KOPT-K1 (cell line): ENCODE results near the gene ARL6IP4.
A peak's percentile ranks its signal among the peaks of the same experiment; 100 is the strongest.

Experiments
- H3K27ac ChIP-seq: fragments of 200-600 bp; sonication (generic); 2 replicates; pipeline ENCODE4 v1.5.1; 2016; ENCODE audit warnings: antibody characterized with exemption, mild to moderate bottlenecking, low read depth, low read length; ENCODE audit not compliant: poor library complexity, severe bottlenecking
- H3K36me3 ChIP-seq: fragments of 200-600 bp; sonication (generic); 2 replicates; pipeline ENCODE4 v1.5.1; 2017; ENCODE audit warnings: antibody characterized with exemption, mild to moderate bottlenecking, low read length, moderate library complexity; ENCODE audit not compliant: insufficient read depth
- H3K9me3 ChIP-seq: fragments of 200-600 bp; sonication (generic); 2 replicates; pipeline ENCODE4 v1.5.1; 2017; ENCODE audit warnings: antibody characterized with exemption, low read length, mild to moderate bottlenecking; ENCODE audit not compliant: insufficient read depth, poor library complexity, severe bottlenecking

ARL6IP4 gene

GRCh38 chr12:122965851-122966742, 14.4 kb upstream of the ARL6IP4 start, which contains the start of gene ABCB9:
ABCB9 (minus strand) TSS chr12:122966463; CDS start chr12:122960235, 6,228 bp downstream.
- no peak within 1 kb of the TSS for H3K27ac ChIP-seq
- no peaks in the 10 kb centered on the region for H3K9me3 ChIP-seq
- H3K36me3 ChIP-seq: no peaks in the 10 kb centered on the region

DNA sequence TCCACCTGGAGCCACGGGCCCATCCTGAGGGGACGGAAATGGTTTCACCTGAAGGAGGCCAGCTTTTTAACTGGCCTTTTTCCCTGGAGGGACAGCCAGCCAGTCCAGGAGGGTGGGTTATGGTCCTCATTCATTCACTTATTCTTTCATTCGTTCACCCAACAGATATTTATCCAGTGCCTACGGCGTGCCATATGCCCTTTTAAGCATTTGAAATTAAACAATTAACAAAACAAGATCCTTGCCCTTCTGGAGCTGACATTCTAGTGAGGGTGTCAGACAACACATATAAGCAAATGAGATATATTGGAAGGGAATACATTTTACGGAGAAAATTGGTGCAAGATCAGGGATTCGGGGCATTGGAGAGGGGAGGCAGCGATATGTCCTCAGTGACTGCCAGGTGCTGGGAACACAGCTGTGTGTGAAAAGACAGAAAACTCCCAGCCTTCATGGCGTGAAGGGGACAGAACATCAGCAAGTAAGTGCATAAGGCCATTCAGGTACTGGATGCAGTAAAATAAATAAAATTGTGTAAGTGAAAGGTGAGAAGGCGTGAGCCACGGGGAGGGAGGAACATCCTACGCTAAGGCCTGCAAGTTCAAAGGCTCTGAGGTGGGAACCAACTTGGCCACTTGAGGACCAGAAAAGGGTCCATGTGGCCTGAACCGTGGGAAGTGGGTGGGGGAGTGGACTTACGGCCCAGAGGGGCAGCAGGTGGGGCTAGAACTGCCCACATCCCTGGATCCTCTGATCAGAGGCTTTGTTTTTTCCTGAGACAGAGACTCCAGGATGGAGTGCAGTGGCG, 13.5 kb upstream of the ARL6IP4 start:
- no peaks in the 10 kb centered on the region for H3K36me3 ChIP-seq
- H3K27ac ChIP-seq: no peak overlapping the region
- H3K9me3 ChIP-seq: no peaks in the 10 kb centered on the region

- Histone ChIP-seq H3K36me3 (no peaks in the 10 kb centered on the region), H3K9me3 (no peaks in the 10 kb centered on the region), H3K27ac (no peak overlapping the region)
Observed at GRCh38 chr12:122968104-122968503, 12.4 kb upstream of the ARL6IP4 start.

DNA sequence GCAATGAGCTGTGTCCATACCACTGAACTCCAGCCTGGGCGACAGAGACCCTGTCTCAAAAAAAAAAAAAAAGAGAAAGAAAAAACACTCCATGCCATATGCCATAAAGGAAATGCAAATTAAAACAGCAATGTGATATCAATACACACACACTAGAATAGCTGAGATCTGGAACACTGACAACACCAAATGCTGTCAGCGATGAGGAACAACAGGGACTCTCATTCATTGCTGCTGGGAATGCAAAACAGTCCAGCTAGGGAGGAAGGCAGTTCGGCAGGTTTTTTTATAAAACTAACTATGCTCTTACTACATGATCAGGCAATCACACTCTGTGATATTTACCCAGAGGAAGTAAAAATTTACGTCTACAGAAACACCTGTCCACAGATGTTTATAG, 10.8 kb upstream of the ARL6IP4 start:
- no peaks in the 10 kb centered on the region for H3K36me3 ChIP-seq
- H3K9me3 ChIP-seq: no peaks in the 10 kb centered on the region
- H3K27ac ChIP-seq: no peak overlapping the region

GRCh38 chr12:122974274-122974891, 6.1 kb upstream of the ARL6IP4 start:
- Histone ChIP-seq H3K36me3 (peaks cover 27% of the 10 kb centered on the region; the same call in 1 of the 2 replicates), H3K9me3 (no peaks in the 10 kb centered on the region), H3K27ac (peak overlapping the region; percentile 97)

GRCh38 chr12:122974892-122975789, 5.3 kb upstream of the ARL6IP4 start, which contains the start of gene OGFOD2:
OGFOD2 (plus strand) TSS chr12:122975244; CDS start chr12:122975252, 8 bp downstream.
- Histone ChIP-seq H3K27ac (peak within 1 kb of the TSS; percentile 97), H3K36me3 (peaks cover 27% of the 10 kb centered on the region; the same call in 1 of the 2 replicates)

GRCh38 chr12:122975790-122976647, 4.5 kb upstream of the ARL6IP4 start:
- Histone ChIP-seq H3K27ac (peak overlapping the region; percentile 97), H3K36me3 (peaks cover 27% of the 10 kb centered on the region; the same call in 1 of the 2 replicates), H3K9me3 (no peaks in the 10 kb centered on the region)

More at GRCh38 chr12:122974892-122975789, 5.3 kb upstream of the ARL6IP4 start, which contains the start of gene OGFOD2:
- no peaks in the 10 kb centered on the region for H3K9me3 ChIP-seq

DNA sequence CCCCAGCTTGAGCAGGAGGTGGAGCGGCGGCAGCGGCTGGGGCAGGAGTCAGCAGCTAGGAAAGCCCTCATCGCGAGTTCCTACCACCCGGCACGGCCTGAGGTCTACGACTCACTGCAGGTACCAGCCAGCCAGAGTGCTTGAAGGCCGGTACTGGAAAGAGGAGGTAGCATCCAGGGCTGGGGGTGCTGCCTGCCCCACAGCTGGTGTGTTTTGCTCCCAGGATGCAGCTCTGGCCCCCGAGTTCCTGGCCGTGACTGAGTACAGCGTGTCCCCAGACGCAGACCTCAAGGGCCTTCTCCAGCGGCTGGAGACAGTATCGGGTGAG, 3.9 kb upstream of the ARL6IP4 start:
- no peak overlapping the region for H3K27ac ChIP-seq
- no peaks in the 10 kb centered on the region for H3K9me3 ChIP-seq
- peaks cover 27% of the 10 kb centered on the region; the same call in 1 of the 2 replicates for H3K36me3 ChIP-seq

GRCh38 chr12:122977153-122977552, 3.3 kb upstream of the ARL6IP4 start:
- Histone ChIP-seq H3K36me3 (peaks cover 32% of the 10 kb centered on the region; the same call in 1 of the 2 replicates), H3K27ac (no peak overlapping the region), H3K9me3 (no peaks in the 10 kb centered on the region)

- no peak overlapping the region for H3K27ac ChIP-seq
- peaks cover 39% of the 10 kb centered on the region; the same call in 1 of the 2 replicates for H3K36me3 ChIP-seq
- no peaks in the 10 kb centered on the region for H3K9me3 ChIP-seq
Observed at GRCh38 chr12:122977655-122978392, 2.7 kb upstream of the ARL6IP4 start.

GRCh38 chr12:122978507-122978955, 1.9 kb upstream of the ARL6IP4 start:
- Histone ChIP-seq H3K36me3 (peaks cover 46% of the 10 kb centered on the region), H3K9me3 (no peaks in the 10 kb centered on the region), H3K27ac (no peak overlapping the region)

GRCh38 chr12:122979001-122979907, 1.2 kb upstream of the ARL6IP4 start:
- peak overlapping the region; percentile 90 for H3K27ac ChIP-seq
- no peaks in the 10 kb centered on the region for H3K9me3 ChIP-seq
- peaks cover 53% of the 10 kb centered on the region for H3K36me3 ChIP-seq
